GM12878 (cell line): ENCODE measurements around the gene NKTR. TPM values are rescaled to one million over a fixed set of nuclear protein-coding genes. Genes with fewer than 3 reads are reported as not detected.

Experiments used
- ATAC-seq: fragments of 200-7000 bp; cut with Tn5 transposase; 3 replicates; pipeline ENCODE4 v1.9.1; 2020; ENCODE audit warnings: mild to moderate bottlenecking, moderate library complexity
- BruUV-seq: library from RNA; stranded (reverse); fragments of 400-500 nt; replicated peaks from 2 replicates; lab custom pipeline; 2021; lab: Mats Ljungman, UMichigan
- CTCF ChIA-PET: fragments of 300-600 bp; sonication (Branson Sonifier 250); formaldehyde crosslinking; extraction: SDS; loops from one replicate; lab custom pipeline; 2021; ENCODE audit warnings: inconsistent platforms; lab: Yijun Ruan, JAX
- POLR2A ChIA-PET: fragments of 350-600 bp; formaldehyde crosslinking; extraction: SDS; loops from one replicate; lab custom pipeline; 2021; ENCODE audit warnings: inconsistent platforms; lab: Charles Lee
- RAD21 ChIA-PET: fragments of 300-600 bp; sonication (Branson Sonifier 250); formaldehyde crosslinking; loops from one replicate; lab custom pipeline; 2023; ENCODE audit warnings: antibody characterized with exemption; ENCODE audit not compliant: unreplicated experiment; lab: Charles Lee
- SMC1A ChIA-PET: fragments of 300-600 bp; sonication (Branson Sonifier 250); formaldehyde crosslinking; loops from one replicate; lab custom pipeline; 2023; ENCODE audit not compliant: unreplicated experiment, uncharacterized antibody; lab: Charles Lee
- DNase-seq: peaks from one replicate; pipeline ENCODE4 v3.0.0-alpha.2; 2011; ENCODE audit warnings: low read depth, low spot score
- FAIRE-seq: peaks from 3 replicates; lab custom pipeline; 2011; peaks lifted over from hg19 to GRCh38; lab: Jason Lieb, UNC
- H2AFZ ChIP-seq: 2 replicates; pipeline ENCODE4 v1.6.0; 2011; ENCODE audit warnings: low read depth, low read length, control low read depth; ENCODE audit not compliant: control insufficient read depth
- H3K27ac ChIP-seq: 2 replicates; pipeline ENCODE4 v1.5.1; 2011; ENCODE audit warnings: control low read depth; ENCODE audit not compliant: control insufficient read depth, insufficient read depth
- H3K27me3 ChIP-seq, 2 experiments: replicated peaks in 1 of 2; 2 replicates each; pipeline versions ENCODE4 v1.6.0 to v1.6.1; 2011; ENCODE audit warnings: low read length in 1 of 2; ENCODE audit not compliant: control insufficient read depth in 2 of 2, insufficient read depth in 2 of 2
- H3K36me3 ChIP-seq, 2 experiments: 2 replicates each; pipeline ENCODE4 v1.5.1; 2011; ENCODE audit warnings: low read length in 1 of 2; ENCODE audit not compliant: control insufficient read depth in 2 of 2, insufficient read depth in 2 of 2
- H3K4me1 ChIP-seq: 2 replicates; pipeline ENCODE4 v1.6.1; 2011; ENCODE audit warnings: mild to moderate bottlenecking, low read length, moderate library complexity, mixed read lengths; ENCODE audit not compliant: control insufficient read depth, insufficient read depth
- H3K4me2 ChIP-seq: 2 replicates; pipeline ENCODE4 v1.6.0; 2011; ENCODE audit warnings: control low read depth; ENCODE audit not compliant: control insufficient read depth, insufficient read depth
- H3K4me3 ChIP-seq: fragments of 200-600 bp; sonication (generic); 2 replicates; pipeline ENCODE4 v1.5.1; 2016
- H3K79me2 ChIP-seq: 2 replicates; pipeline ENCODE4 v1.6.0; 2011; ENCODE audit warnings: low read length; ENCODE audit not compliant: control insufficient read depth, insufficient read depth
- H3K9ac ChIP-seq: 2 replicates; pipeline ENCODE4 v1.8.0; 2011; ENCODE audit warnings: low read length, control low read depth, mixed read lengths; ENCODE audit not compliant: control insufficient read depth, insufficient read depth
- H3K9me3 ChIP-seq: replicated peaks from 3 replicates; pipeline ENCODE4 v1.5.1; 2011; ENCODE audit warnings: mild to moderate bottlenecking, low read length; ENCODE audit not compliant: control insufficient read depth, insufficient read depth
- H4K20me1 ChIP-seq: 2 replicates; pipeline ENCODE4 v1.6.0; 2011; ENCODE audit not compliant: control insufficient read depth, insufficient read depth
- BMI1 ChIP-seq: fragments of 450-650 bp; IDR thresholded peaks from 2 replicates; pipeline ENCODE4 v1.6.1; 2016; ENCODE audit warnings: mild to moderate bottlenecking, moderate library complexity, borderline replicate concordance
- CBFB ChIP-seq: IDR thresholded peaks from 2 replicates; pipeline ENCODE4 v1.6.1; 2016; ENCODE audit warnings: antibody characterized with exemption, low read depth
- CREB1 ChIP-seq: IDR thresholded peaks from 2 replicates; pipeline ENCODE4 v1.6.1; 2012; ENCODE audit warnings: low read depth, mild to moderate bottlenecking, inconsistent platforms
- HCFC1 ChIP-seq: fragments of 150-350 bp; IDR thresholded peaks from 2 replicates; pipeline ENCODE4 v1.6.1; 2014; ENCODE audit warnings: low read length
- IKZF1 ChIP-seq: fragments of 450-650 bp; conservative IDR thresholded peaks from 2 replicates; pipeline ENCODE4 v1.6.1; 2017; ENCODE audit warnings: antibody characterized with exemption, mild to moderate bottlenecking
- LARP7 ChIP-seq: fragments of 450-650 bp; IDR thresholded peaks from 2 replicates; pipeline ENCODE4 v1.6.1; 2017; ENCODE audit warnings: mild to moderate bottlenecking
- PAX5 ChIP-seq: IDR thresholded peaks from 2 replicates; pipeline ENCODE4 v1.6.1; 2011; ENCODE audit warnings: low read depth, low read length, borderline replicate concordance
- POLR2AphosphoS5 ChIP-seq: IDR thresholded peaks from 2 replicates; pipeline ENCODE4 v1.6.1; 2011; ENCODE audit warnings: mild to moderate bottlenecking, low read length, inconsistent platforms
- STAT1 ChIP-seq: fragments of 450-650 bp; conservative IDR thresholded peaks from 2 replicates; pipeline ENCODE4 v1.6.1; 2014; ENCODE audit warnings: antibody characterized with exemption, mild to moderate bottlenecking
- WRNIP1 ChIP-seq: IDR thresholded peaks from 2 replicates; pipeline ENCODE4 v1.6.1; 2011; ENCODE audit warnings: low read depth, low read length, improper control_type of control experiment, borderline replicate concordance
- ZNF622 ChIP-seq: fragments of 450-650 bp; IDR thresholded peaks from 2 replicates; pipeline ENCODE4 v1.6.1; 2017; ENCODE audit warnings: mild to moderate bottlenecking, inconsistent platforms
- WGBS: methylation state at CpG from one replicate; pipeline ENCODE4 v1.1.6; 2016; ENCODE audit warnings: low lambda C conversion rate; ENCODE audit not compliant: insufficient replicate concordance, insufficient coverage; ENCODE audit errors: missing lambda C conversion rate; 5-methylcytosine and 5-hydroxymethylcytosine counted together
- in situ Hi-C: fragments of 300-500 bp; cut with MboI; formaldehyde crosslinking; loops from 9 replicates; pipeline ENCODE4 v1.14.3; 2018; ENCODE audit warnings: mixed read lengths
- intact Hi-C: fragments of 100-400 bp; cut with micrococcal nuclease; formaldehyde crosslinking; loops from one replicate; pipeline ENCODE4 v1.14.2; 2022; ENCODE audit not compliant: unreplicated experiment
- polyA plus RNA-seq, 11 experiments: library from polyadenylated mRNA; depleted of rRNA in 4 of 11; unstranded in 6 of 11; stranded (reverse) in 5 of 11; fragments of >200 nt; fragmentation: Nextera tagmentation in 4 of 11; fragmentation: Illumina TruSeq in 1 of 11; extraction: Ambion mirVana in 4 of 11; extraction: Trizol in 1 of 11; gene quantifications; 1 replicate in 1 of 11; 2 replicates in 10 of 11; pipeline versions ENCODE4 v1.2.1 to v1.2.3, GENCODE V29; 2011 to 2016; ENCODE audit warnings: inconsistent platforms in 2 of 11, missing spikeins in 2 of 11, low read depth in 1 of 11
- total RNA-seq, 4 experiments: library from RNA; depleted of rRNA in 3 of 4; stranded (reverse); fragments of >200 nt in 3 of 4; fragmentation: Illumina TruSeq in 1 of 4; extraction: Trizol in 1 of 4; gene quantifications; 2 replicates each; pipeline versions ENCODE4 v1.2.1 to v1.2.3, GENCODE V29; 2013 to 2021
- TF ChIP-seq, protein P1 (sequence below): fragments of 450-650 bp; IDR thresholded peaks from 2 replicates; pipeline ENCODE4 v1.6.1; 2016; ENCODE audit warnings: mild to moderate bottlenecking, moderate library complexity, borderline replicate concordance
- TF ChIP-seq, protein P2 (sequence below): IDR thresholded peaks from 2 replicates; pipeline ENCODE4 v1.6.1; 2011; ENCODE audit warnings: mild to moderate bottlenecking, low read depth, low read length, moderate library complexity; ENCODE audit not compliant: insufficient replicate concordance
- TF ChIP-seq, protein P3 (sequence below): IDR thresholded peaks from 2 replicates; pipeline ENCODE4 v1.6.1; 2012; ENCODE audit warnings: low read depth, low read length, improper control_type of control experiment
- TF ChIP-seq, protein P4 (sequence below): fragments of 450-650 bp; IDR thresholded peaks from 2 replicates; pipeline ENCODE4 v1.6.1; 2014; ENCODE audit warnings: mild to moderate bottlenecking
- TF ChIP-seq, protein P5 (sequence below), 3 experiments: IDR thresholded peaks in 2 of 3; conservative IDR thresholded peaks in 1 of 3; 2 replicates each; pipeline ENCODE4 v1.5.1; 2011; ENCODE audit warnings: low read depth in 3 of 3, low read length in 3 of 3, mild to moderate bottlenecking in 3 of 3, control low read depth in 2 of 3, moderate library complexity in 2 of 3, inconsistent platforms in 1 of 3, mixed read lengths in 1 of 3; ENCODE audit not compliant: control insufficient read depth in 2 of 3, insufficient read depth in 1 of 3; ENCODE audit errors: extremely low read depth in 1 of 3

The NKTR gene
- total and polyA plus RNA-seq, 10 of the 15 experiments (the other 5 are each of a cell fraction or from before 2014, with no cell fraction given): 15.3 to 91.9 (median 55.3) TPM

DNA sequence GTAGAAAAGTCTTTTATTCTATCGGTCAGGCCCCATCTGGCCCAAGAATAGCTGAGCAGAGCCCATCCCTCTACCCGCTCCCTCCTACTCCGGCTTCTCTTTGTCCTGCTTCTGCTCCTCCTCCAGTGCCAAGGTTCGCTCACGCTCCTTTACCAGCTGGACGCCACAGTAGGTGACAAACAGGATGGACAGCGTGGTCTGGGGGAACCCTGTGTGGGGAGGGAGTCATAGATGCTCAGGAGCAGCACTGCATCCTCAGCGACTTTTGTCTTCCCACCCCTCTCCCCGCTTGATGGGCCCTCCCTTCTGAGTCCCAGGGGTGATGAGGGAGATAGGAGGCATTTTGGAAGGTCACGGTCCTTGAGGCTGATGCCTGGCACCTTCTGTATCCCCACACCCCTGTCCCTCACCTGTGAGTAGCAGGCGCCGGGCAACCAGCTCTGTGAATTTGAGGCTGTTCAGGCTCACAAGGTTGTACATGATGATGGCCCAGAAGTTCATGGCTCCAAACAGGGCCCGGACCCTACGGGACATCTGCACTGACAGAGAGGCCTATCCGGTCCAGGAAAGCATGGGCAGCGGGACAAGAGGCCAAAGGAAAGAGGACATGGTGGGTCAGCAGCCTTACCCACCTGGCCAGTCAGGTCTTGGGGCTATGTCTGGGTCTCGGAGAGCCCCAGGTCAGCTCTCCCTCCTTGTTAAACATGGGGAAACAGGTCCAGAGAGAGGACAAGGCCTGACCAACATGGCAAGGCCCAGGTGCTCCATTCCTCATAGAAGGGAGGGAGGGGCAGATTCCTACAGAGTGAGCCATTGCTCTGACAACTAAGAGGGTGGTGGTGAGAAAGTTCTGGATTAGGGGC is 92.4 kb downstream of the NKTR start:
- DNase-seq (no peak), FAIRE-seq (no peak), ATAC-seq (no peak)
- in situ Hi-C loops (no loop called here), intact Hi-C loops (no loop called here)
- Histone ChIP-seq H3K4me3 (no peak overlapping the region), H3K27me3 (no peaks in the 10 kb centered on the region), H3K79me2 (no peaks in the 10 kb centered on the region), H3K36me3 (no peaks in the 10 kb centered on the region), H3K9ac (no peak overlapping the region), H3K4me1 (no peaks in the 10 kb centered on the region), H3K4me2 (no peak overlapping the region), H2AFZ (no peak overlapping the region), H3K9me3 (no peaks in the 10 kb centered on the region), H4K20me1 (no peaks in the 10 kb centered on the region), H3K27ac (no peak overlapping the region)
- 38% methylated on average over 17 of the region's 17 CpGs for WGBS
- RAD21 ChIA-PET: no interaction called here
- BruUV-seq: no TSS peak
- SMC1A ChIA-PET: interaction anchor here (0.6 kb wide), 1 partner anchor 307 kb away, joined by 3 read pairs; no protein-coding TSS in a partner anchor
- POLR2A ChIA-PET: no interaction called here
- CTCF ChIA-PET: no interaction called here
- TF ChIP-seq, protein P1, sequence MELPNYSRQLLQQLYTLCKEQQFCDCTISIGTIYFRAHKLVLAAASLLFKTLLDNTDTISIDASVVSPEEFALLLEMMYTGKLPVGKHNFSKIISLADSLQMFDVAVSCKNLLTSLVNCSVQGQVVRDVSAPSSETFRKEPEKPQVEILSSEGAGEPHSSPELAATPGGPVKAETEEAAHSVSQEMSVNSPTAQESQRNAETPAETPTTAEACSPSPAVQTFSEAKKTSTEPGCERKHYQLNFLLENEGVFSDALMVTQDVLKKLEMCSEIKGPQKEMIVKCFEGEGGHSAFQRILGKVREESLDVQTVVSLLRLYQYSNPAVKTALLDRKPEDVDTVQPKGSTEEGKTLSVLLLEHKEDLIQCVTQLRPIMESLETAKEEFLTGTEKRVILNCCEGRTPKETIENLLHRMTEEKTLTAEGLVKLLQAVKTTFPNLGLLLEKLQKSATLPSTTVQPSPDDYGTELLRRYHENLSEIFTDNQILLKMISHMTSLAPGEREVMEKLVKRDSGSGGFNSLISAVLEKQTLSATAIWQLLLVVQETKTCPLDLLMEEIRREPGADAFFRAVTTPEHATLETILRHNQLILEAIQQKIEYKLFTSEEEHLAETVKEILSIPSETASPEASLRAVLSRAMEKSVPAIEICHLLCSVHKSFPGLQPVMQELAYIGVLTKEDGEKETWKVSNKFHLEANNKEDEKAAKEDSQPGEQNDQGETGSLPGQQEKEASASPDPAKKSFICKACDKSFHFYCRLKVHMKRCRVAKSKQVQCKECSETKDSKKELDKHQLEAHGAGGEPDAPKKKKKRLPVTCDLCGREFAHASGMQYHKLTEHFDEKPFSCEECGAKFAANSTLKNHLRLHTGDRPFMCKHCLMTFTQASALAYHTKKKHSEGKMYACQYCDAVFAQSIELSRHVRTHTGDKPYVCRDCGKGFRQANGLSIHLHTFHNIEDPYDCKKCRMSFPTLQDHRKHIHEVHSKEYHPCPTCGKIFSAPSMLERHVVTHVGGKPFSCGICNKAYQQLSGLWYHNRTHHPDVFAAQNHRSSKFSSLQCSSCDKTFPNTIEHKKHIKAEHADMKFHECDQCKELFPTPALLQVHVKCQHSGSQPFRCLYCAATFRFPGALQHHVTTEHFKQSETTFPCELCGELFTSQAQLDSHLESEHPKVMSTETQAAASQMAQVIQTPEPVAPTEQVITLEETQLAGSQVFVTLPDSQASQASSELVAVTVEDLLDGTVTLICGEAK: no peak
- TF ChIP-seq CBFB (no peak), CREB1 (no peak), LARP7 (no peak), STAT1 (no peak), PAX5 (no peak), HCFC1 (no peak), POLR2AphosphoS5 (no peak), BMI1 (no peak), WRNIP1 (no peak), ZNF622 (no peak), IKZF1 (no peak)
- TF ChIP-seq, protein P2, sequence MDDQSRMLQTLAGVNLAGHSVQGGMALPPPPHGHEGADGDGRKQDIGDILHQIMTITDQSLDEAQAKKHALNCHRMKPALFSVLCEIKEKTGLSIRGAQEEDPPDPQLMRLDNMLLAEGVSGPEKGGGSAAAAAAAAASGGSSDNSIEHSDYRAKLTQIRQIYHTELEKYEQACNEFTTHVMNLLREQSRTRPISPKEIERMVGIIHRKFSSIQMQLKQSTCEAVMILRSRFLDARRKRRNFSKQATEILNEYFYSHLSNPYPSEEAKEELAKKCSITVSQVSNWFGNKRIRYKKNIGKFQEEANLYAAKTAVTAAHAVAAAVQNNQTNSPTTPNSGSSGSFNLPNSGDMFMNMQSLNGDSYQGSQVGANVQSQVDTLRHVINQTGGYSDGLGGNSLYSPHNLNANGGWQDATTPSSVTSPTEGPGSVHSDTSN: no peak
- TF ChIP-seq, protein P3, sequence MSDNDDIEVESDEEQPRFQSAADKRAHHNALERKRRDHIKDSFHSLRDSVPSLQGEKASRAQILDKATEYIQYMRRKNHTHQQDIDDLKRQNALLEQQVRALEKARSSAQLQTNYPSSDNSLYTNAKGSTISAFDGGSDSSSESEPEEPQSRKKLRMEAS: no peak
- TF ChIP-seq, protein P4, sequence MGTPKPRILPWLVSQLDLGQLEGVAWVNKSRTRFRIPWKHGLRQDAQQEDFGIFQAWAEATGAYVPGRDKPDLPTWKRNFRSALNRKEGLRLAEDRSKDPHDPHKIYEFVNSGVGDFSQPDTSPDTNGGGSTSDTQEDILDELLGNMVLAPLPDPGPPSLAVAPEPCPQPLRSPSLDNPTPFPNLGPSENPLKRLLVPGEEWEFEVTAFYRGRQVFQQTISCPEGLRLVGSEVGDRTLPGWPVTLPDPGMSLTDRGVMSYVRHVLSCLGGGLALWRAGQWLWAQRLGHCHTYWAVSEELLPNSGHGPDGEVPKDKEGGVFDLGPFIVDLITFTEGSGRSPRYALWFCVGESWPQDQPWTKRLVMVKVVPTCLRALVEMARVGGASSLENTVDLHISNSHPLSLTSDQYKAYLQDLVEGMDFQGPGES: no peak
- TF ChIP-seq, protein P5, sequence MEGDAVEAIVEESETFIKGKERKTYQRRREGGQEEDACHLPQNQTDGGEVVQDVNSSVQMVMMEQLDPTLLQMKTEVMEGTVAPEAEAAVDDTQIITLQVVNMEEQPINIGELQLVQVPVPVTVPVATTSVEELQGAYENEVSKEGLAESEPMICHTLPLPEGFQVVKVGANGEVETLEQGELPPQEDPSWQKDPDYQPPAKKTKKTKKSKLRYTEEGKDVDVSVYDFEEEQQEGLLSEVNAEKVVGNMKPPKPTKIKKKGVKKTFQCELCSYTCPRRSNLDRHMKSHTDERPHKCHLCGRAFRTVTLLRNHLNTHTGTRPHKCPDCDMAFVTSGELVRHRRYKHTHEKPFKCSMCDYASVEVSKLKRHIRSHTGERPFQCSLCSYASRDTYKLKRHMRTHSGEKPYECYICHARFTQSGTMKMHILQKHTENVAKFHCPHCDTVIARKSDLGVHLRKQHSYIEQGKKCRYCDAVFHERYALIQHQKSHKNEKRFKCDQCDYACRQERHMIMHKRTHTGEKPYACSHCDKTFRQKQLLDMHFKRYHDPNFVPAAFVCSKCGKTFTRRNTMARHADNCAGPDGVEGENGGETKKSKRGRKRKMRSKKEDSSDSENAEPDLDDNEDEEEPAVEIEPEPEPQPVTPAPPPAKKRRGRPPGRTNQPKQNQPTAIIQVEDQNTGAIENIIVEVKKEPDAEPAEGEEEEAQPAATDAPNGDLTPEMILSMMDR (IDR thresholded peaks at IDR 0.05 in 2 of 3, conservative IDR thresholded peaks at IDR 0.05 in 1 of 3; ENCODE audit: control insufficient read depth in 2 of 3, extremely low read depth in 1 of 3, insufficient read depth in 1 of 3, low read depth in 3 of 3, low read length in 3 of 3): no peak
